NCI-H2171 (cell line): ENCODE data around the gene DRC7.

Source experiments
- DNase-seq: peaks from one replicate; lab custom pipeline; 2025; lab: John Stamatoyannopoulos, UW

Gene DRC7

DNA sequence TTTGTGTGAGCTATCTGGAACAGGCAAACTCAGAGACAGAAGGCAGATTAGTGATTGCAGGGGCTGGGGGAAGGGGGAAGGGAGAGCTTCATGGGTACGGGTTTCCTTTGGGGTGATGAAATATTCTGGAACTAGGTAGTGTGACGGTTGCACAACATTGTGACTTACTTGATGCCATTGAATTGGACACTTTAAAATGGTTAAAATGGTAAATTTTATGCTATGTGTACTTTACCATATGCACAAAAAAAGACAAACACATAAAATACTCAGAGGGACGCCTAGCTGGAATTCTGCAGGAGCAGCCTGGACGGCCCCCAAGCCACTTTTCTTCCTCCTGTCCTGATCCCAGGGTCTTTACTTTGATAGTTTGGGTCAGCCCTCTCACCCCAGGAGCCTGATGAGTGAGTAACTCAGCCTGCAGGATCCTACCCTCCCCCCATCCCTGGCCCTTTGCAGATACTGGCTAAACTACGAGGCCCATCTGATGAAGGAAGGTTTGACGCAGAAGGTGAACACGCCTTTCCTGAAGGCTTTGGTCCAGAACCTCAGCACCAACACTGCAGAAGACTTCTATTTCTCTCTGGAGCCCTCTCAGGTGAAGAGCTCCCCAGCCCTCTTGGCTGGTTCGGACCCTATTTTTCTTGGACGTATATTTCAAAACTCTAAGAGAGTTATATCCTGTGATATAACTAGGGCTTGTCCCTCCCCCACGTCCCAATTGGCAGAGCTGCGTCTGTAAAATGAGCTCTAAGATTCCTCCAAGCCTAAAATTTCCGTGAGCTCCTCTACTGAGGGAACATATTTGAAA lies 18.7 kb upstream of the DRC7 start:
- DNase-seq: no peak

DNA sequence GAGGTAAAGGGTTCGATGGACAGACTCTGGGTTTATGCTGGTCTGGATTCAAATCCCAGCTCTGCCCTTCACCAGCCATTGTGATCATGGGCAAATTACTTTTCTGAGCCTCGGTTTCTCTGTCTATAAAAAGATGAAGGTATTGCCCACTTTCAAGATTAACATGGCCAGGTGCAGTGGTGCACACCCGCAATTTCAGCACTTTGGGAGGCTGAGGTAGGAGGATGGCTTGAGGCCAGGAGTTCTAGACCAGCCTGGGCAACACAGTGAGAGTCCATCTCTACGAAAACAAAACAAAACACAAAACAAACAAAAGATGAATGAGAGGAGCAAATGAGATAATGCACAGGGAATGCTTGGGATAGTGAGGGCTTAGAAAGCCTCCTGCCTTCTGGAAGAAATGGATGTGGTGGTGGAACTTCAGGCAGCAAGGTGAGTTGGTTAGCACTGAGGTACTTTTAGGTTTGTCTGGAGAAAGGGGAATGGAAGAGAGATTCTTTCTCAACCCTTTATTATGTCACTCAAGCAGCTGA lies 18.0 kb upstream of the DRC7 start:
- no peak for DNase-seq

DNA sequence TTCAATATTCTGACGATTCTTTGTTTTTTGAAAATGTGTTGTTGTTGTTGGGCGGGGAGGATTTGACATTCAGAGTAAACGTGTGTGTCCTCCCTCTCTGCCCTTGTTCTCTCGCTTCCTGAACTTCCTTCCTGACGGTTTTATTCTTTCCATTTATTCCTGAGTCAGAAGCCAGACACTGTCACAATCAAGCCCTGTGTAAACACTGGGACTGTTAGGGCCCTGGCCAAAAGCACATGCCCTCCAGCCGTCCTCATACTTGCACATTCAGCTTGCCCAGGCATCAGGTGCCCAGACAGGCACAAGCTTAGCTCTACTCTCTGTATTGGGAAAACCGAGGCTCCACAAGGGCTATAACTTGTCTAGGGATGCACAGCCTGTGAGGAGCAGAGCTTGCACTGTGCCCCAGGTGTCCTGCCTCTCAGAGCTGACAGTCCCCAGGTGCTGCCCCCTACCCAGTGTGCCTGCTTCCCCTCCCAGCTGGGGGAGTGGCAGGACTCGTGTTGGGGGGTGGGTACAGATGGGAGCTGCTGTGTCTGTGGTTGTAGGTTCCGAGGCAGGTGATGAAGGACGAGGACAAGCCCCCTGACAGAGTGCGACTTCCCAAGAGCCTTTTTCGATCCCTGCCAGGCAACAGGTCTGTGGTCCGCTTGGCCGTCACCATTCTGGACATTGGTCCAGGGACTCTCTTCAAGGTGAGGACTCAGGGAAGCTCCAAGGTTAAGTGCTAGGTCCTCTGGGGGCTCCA lies 16.8 kb upstream of the DRC7 start:
- no peak for DNase-seq

DNA sequence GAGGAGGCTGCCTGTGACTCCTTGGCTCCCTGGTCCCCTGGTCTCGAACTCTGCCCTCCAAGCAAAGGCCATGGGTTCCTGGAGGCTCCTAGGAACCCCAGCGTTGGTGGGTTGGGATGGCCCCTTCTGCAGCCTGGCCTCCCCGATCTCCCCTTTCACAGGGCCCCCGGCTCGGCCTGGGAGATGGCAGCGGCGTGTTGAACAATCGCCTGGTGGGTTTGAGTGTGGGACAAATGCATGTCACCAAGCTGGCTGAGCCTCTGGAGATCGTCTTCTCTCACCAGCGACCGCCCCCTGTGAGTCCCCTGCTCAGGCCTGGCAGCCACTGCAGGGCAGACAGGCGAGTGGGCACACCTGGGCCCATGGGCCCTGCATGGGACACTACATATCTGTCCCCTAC lies 15.6 kb upstream of the DRC7 start:
- DNase-seq: no peak

DNA sequence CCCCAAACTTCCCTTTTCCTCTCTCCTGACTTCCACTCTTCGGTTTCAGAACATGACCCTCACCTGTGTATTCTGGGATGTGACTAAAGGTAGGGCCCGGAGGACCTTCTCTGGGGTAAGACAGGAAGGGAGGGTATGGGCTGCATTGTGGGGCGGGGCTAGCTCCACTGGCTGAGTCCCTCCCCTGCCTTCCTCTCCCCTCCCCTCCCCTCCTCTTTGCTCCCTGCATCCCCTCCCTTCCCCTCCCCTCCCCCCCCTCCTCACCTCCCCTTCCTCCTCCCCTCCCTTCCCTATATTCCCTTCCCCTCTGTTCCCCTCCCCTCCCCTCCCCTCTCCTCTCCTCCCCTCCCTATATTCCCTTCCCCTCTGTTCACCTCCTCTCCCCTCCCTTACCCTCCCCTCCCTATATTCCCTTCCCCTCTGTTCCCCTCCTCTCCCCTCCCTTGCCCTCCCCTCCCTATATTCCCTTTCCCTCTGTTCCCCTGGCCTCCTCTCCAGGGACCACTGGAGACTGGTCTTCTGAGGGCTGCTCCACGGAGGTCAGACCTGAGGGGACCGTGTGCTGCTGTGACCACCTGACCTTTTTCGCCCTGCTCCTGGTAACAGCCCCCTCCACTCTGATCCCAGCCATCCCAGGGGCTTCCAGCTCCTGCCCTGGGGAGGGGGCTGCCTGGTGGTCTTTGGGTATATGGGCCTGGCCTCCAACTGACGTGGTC lies 14.7 kb upstream of the DRC7 start:
- DNase-seq: no peak

DNA sequence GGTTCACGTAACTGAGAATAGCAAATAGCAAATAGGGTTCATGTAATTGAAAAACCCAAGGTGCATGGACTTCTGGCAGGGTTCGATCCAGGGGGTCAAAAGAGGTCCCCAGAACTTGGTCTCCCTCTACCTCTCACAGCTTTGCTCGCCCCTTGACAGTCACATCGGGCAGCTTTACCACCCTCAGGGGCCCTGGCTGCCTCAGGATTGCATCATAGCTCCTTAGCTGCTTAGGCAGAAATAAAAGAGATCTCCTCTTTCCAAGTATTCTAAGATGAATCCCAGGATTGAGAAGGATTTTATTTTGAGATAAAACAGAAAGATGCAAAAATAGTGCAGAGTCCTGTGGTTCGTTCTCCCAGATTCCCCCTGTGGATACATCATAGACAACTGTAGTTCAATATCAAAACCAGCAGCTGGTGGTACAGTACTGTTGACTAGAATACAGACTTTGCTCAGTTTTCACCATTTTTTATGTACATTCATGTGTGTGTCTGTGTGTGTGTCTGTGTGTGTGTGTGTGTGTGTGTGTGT lies 13.7 kb upstream of the DRC7 start:
- no peak for DNase-seq

DNA sequence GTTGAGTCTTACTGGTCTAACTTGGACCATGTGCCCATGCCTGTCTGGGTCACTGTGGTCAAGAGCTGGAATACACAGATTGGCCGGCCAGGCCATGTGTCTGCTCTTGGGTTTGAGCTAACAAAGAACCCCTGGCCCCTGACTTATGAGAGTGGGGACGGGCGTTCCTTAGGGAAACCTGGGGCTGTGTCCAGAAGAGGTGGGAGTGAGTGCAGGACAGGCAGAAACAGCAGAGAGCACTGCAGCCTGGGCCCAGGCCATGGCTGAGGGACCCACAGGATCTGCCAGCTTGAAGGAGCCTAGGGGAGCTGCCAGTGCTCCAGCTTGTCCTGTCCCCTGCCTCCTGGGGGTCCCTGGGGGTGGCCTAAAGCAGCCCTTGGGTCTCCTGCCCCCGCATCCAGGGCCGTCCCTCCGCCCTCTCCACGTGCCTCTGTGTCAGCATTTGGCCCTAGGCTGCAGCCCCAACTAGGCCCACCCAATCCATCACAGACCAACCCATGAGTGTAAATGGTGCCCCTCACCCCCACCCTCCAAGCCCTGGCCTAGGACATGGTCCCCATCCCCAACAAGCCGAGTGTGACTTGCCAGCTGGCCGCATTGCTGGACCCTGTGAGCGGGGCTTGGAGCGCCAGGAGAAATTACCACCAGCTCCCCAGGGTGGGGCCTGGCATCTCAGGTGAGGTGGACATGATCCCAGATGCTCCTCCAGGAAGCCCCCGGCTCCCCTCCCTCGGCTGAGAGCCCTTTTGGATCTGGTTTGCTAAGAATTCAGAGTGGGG lies 12.5 kb upstream of the DRC7 start:
- no peak for DNase-seq

DNA sequence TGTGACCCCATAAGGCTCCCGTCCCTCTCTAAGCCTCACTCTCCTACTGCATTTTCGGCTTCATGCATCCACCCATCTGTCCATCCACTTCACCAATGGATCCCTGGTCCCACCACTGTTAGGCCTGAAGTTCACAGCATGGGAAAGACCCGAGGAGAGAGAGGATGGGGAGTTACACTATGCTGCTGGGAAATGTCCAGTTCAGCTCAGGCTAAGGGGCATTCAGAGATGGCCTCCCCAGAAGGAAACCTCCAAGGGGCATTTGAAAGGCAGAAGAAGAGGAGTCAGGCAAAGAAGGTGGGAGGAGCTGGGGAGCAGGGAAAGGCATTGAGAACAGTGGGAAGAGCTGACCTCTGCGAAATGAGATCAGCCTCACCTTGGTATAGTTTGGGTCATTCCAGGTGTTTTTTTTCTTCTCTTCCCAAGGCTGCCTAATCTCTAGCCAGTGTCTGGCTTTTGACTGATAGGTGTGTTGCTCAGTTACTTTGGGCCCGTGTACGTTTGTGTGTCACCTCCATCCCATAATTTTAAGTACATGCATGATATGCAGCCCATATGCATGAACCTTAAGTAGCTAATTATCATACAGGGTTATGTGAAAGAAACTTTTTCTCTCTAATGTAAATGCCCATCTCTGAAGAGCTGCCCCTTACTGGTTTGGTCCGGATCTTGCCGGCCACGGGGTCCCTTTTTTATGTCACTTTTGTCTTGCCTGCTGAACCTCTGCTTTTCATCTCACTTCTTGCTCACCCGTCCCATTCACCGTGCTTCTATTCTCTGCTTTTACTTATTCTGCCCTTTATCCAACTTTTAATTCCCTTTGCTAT lies 11.6 kb upstream of the DRC7 start:
- DNase-seq: no peak

DNA sequence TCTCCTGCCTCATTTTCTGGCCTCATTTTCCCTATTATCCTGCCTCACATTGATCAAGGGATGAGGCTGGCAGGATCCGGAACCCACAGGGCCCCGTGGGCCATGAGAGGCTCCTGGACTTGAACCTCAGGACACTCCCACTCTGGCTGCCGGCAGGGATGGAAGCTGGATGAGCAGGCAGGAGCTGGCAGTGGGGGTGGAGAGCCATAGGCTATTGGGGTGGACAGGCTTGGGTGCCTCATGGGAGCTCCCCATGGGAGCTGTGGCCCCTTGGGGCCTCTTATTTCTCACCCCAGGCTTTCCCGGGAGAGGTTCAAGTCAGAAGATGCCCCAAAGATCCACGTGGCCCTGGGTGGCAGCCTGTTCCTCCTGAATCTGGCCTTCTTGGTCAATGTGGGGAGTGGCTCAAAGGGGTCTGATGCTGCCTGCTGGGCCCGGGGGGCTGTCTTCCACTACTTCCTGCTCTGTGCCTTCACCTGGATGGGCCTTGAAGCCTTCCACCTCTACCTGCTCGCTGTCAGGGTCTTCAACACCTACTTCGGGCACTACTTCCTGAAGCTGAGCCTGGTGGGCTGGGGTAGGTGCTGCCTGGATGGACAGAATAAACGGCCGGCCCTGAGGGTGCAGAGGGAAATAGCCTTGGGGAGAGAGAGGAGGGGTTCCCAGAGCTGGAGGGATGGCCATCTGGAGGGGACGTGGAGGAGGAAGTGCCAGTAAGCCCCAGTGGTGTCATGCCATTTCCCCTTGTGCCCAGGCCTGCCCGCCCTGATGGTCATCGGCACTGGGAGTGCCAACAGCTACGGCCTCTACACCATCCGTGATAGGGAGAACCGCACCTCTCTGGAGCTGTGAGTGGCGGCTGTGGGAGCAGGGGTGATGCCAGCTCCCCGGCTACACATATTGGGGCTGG lies 10.7 kb upstream of the DRC7 start:
- no peak for DNase-seq

DNA sequence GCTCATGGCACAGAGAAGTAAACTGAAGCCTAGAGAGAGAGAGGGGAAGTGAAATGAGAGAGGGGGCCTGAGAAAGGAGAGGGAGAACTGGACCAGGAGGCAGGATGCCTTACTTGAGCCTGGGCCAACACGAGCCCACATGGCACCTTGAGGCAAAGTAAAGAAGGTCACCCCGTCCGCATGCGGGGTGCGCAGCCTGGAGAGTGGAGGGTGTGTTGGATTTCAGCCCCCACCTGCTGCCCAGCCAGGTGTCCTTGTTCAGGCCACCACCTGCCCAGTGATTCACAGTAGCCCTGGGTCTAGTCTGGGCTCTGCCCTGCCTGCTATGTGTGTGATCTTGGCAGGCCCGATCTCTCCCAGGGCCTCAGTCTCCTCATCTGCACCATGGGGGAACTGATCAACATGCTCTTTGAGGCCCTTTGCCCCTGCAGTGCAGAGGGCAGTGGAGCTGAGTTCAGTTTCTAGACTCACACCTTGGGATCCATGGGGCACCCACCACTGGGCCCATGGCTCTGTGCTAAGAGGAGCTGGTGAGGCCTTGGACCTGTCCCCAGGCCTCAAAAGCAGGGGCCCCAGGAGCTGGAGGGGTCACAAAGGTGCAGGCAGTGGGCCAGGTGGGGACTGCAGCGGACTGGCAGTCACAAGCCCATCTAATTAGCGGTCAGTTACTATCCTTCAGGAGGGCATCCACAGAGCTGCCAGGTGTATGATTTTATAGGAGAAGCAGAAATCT lies 9.8 kb upstream of the DRC7 start:
- DNase-seq: no peak

DNA sequence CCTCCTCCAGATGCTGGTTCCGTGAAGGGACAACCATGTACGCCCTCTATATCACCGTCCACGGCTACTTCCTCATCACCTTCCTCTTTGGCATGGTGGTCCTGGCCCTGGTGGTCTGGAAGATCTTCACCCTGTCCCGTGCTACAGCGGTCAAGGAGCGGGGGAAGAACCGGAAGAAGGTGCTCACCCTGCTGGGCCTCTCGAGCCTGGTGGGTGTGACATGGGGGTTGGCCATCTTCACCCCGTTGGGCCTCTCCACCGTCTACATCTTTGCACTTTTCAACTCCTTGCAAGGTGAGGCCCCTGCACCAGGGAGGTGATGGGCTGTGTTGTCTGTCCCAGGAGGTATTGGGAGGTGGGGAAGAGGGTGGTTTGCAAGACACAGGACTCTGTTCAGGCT lies 9.0 kb upstream of the DRC7 start:
- DNase-seq: no peak

DNA sequence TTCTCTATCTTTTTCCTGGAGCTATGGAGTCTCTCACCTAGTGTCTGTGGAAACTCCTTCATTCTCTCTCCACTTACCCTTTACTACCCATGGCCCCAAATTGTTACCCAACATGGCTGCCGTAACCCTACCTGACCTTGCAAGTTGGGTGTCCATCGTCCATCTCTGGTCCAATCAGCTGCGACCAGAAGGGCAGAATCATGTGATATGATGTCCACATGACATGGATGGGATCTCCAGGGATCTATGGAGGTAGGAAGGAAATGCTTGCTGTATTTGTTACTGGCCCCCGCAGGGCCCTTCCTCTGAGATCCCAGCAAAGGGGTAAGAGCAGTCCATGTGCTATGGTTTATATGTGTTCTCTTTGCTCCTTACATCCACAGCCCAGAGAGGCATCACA lies 8.0 kb upstream of the DRC7 start:
- DNase-seq: no peak

DNA sequence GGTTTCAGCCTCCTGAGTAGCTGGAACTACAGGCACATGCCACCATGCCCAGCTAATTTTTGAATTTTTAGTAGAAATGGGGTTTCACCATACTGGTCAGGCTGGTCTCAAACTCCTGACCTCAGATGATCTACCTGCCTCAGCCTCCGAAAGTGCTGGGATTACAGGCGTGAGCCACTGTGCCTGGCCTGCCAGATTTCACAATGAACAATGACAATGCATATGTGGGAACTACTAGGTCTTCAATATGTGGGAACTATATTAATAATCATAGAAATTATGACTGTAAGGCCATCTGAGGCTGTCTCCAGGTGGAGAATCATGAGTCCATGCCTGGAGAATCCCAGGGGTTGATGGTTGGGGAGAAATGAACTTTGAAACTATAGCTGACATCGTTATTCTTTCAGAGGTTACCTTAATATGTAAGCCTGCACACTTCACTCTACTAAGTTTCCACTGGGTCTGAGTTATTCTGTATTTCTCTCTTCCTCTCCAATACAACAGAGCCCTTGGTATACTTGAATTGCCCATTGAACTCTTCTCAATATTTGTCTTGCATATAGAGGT lies 7.2 kb upstream of the DRC7 start:
- no peak for DNase-seq

DNA sequence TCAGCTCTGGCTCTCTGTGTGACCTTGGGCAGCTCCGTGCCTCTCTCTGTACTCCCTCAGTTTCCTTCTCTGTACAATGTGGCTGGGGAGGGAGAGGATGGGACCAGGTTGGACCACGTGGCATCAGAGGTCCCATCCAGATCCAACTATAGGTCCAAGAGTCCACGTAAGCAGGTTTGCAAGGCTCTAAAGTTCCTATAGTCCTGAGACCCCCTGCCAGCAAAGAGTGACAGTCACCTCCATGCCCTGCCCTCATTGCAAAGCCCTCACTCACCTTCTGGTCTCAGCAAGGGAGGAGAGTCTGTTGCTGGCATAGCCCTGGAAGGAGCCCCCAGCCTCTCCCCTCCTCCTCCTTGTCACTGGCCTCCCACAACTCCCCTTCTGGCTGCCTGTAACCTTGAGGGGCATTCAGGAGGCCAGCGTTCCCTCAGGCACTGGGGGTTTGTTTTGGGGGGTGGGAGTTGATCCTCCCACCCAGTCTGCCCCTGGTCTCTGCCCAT lies 6.1 kb upstream of the DRC7 start:
- DNase-seq: no peak

DNA sequence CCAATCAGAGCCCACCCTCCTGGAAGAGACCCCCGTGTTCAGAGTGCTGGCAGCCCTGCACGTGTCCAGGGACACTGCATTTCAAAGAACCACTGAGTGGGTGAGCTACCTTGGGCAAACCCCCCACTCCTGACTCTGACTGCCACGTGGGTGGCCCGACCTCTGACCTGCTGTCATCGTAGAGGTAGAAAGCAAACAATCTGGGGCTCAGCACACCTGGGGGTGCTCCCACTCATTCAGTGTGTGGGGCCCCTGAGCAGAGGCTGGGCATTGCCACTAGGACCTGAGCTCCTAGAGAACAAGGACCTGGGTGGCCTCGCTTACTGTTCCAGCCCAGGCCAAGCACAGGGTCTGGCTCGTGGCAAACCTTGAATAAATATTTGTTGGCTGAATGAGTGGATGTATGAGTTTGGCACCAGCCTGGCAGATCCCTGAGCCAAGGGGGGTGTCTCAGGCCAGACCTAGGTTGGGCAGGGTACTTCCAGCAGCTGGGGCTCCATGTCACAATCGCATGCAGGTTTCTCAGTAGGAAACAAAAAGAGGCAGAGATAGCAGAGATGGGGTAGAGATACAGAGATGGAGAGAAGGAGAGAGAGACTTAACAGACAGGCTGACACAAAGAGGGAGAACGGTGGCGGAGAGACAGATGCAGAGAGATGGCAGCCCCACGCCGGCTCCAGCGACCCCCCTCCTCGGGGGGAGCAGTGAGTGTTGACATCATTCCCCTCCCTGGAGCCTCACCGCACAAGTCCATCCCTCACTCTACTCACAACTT lies 5.4 kb upstream of the DRC7 start:
- no peak for DNase-seq

DNA sequence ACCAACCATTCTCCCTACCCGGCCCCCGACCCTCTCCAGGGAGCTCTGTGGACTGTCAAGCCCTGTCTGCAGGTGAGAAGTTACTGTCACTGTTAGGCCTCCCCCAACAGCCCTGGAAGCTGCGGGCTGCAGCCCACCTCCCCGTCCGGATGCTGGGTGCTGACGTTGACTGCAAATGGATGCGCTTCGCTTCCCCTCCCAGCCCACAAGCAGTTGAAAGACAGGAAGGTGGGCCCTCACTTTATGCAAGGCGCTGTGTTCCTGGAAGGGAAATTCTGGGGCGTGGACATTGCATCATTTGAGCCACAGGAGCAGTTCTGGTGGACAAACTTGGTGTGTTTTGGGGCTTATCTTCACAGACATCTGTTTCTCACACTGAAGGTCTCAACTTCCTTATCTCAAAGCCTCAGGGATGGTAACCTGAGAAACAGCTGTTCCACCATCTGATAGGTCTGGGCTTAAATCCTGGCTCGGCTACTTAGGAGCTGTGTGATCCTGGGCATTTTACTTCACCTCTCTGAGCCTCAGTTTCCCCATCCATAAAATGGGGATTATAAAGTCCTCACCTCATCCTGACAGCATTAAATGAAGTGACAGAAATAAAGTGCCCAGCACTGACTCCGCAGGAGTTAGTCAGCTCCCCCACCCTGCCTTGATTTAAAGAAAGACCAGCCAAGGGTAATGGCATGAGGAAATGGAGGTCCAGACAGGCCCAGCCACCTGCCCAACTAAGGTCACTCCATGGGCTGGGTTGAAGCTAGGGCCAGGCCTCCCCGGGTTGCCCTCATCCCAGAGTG lies 4.6 kb upstream of the DRC7 start:
- no peak for DNase-seq
